Glutamatergic neuron (in vitro differentiated cells): Measurements from ENCODE around the gene TAC3. TPM values are rescaled to one million over a fixed set of nuclear protein-coding genes. Genes with fewer than 3 reads are reported as not detected.

ENCODE experiments used
- DNase-seq: peaks from one replicate; pipeline ENCODE4 v3.0.0; 2022
- H3K27ac Mint-ChIP-seq: one replicate; pipeline ENCODE4 v1.8.0; 2020; ENCODE audit warnings: mild to moderate bottlenecking, mixed read lengths, inconsistent platforms; ENCODE audit not compliant: unreplicated experiment
- H3K27me3 Mint-ChIP-seq: one replicate; pipeline ENCODE4 v1.8.0; 2020; ENCODE audit warnings: mild to moderate bottlenecking, moderate library complexity, mixed read lengths, inconsistent platforms; ENCODE audit not compliant: unreplicated experiment
- H3K36me3 Mint-ChIP-seq: one replicate; pipeline ENCODE4 v1.8.0; 2020; ENCODE audit warnings: mild to moderate bottlenecking, mixed read lengths, inconsistent platforms; ENCODE audit not compliant: unreplicated experiment
- H3K4me1 Mint-ChIP-seq: one replicate; pipeline ENCODE4 v1.8.0; 2020; ENCODE audit warnings: mild to moderate bottlenecking, low read depth, mixed read lengths, inconsistent platforms; ENCODE audit not compliant: unreplicated experiment
- H3K4me3 Mint-ChIP-seq: one replicate; pipeline ENCODE4 v1.8.0; 2020; ENCODE audit warnings: mild to moderate bottlenecking, mixed read lengths, inconsistent platforms; ENCODE audit not compliant: unreplicated experiment
- H3K9me3 Mint-ChIP-seq: one replicate; pipeline ENCODE4 v1.8.0; 2020; ENCODE audit warnings: mild to moderate bottlenecking, moderate library complexity, mixed read lengths, inconsistent platforms; ENCODE audit not compliant: unreplicated experiment
- total RNA-seq: library from RNA; stranded (reverse); fragmentation: NEBNext Ultra II Directional; extraction: Animal tissue kit (Norgen Biotek cat#: 25700); gene quantifications from one replicate; pipeline ENCODE4 v1.2.1, GENCODE V29; 2021; ENCODE audit not compliant: unreplicated experiment
- TF ChIP-seq, protein P1 (sequence below): fragments of 200-600 bp; sonication (generic); IDR thresholded peaks from one replicate; pipeline ENCODE4 v1.5.0; 2021; ENCODE audit not compliant: partially characterized antibody, unreplicated experiment

TAC3 gene
- total RNA-seq, 1 donor from 2014 or later = 0.74 TPM

DNA sequence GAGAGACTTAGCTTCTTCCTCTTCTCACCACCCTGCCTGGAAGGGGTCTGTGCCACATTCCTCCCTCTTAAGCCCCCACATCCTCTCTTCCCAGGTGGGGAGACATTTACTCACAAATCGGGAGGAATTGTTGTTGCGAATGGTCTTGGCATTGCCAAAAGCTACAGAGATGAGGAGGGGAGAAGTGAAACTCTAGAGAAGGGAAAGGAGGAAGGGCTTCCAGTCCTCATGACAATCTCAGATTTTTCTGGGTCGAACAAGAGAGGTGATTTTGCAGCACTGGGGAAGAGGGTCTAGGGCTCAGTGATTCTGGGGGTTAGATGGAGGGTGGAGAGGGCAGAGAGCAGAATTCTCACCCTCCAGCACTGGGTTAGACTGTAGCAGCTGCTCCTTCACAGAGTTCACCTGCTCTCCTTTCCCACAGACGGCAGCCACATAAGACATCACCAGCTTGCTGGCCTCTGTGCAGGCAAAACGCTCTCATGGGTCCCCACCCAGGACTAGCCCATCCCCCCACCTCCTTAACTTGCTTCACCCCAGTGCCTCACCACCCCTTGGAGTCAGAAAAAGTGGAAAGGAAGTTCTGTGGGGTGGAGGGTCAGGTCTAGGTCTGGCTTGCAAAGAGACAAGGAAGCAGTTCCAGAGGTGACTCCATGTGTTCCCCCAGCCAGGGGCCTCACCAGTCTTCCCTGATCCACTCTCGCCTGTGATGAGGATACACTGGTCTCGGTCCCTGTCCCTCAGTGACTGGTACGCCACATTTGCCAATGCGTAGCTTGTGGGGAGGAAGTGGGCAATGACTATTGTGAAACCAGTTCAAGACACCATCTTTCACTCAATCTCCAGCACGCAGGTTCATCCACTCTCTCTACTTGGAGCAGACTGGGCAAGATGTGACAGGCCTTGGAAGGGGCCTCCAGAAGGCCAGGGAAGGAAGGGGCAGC, 30.9 kb upstream of the TAC3 start:
- DNase-seq = no peak
- Mint-ChIP-seq H3K4me1 (no peaks in the 10 kb centered on the region), H3K4me3 (no peak overlapping the region), H3K27ac (no peak overlapping the region), H3K36me3 (no peaks in the 10 kb centered on the region), H3K27me3 (no peaks in the 10 kb centered on the region), H3K9me3 (no peaks in the 10 kb centered on the region)
- TF ChIP-seq, protein P1, sequence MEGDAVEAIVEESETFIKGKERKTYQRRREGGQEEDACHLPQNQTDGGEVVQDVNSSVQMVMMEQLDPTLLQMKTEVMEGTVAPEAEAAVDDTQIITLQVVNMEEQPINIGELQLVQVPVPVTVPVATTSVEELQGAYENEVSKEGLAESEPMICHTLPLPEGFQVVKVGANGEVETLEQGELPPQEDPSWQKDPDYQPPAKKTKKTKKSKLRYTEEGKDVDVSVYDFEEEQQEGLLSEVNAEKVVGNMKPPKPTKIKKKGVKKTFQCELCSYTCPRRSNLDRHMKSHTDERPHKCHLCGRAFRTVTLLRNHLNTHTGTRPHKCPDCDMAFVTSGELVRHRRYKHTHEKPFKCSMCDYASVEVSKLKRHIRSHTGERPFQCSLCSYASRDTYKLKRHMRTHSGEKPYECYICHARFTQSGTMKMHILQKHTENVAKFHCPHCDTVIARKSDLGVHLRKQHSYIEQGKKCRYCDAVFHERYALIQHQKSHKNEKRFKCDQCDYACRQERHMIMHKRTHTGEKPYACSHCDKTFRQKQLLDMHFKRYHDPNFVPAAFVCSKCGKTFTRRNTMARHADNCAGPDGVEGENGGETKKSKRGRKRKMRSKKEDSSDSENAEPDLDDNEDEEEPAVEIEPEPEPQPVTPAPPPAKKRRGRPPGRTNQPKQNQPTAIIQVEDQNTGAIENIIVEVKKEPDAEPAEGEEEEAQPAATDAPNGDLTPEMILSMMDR = no peak

DNA sequence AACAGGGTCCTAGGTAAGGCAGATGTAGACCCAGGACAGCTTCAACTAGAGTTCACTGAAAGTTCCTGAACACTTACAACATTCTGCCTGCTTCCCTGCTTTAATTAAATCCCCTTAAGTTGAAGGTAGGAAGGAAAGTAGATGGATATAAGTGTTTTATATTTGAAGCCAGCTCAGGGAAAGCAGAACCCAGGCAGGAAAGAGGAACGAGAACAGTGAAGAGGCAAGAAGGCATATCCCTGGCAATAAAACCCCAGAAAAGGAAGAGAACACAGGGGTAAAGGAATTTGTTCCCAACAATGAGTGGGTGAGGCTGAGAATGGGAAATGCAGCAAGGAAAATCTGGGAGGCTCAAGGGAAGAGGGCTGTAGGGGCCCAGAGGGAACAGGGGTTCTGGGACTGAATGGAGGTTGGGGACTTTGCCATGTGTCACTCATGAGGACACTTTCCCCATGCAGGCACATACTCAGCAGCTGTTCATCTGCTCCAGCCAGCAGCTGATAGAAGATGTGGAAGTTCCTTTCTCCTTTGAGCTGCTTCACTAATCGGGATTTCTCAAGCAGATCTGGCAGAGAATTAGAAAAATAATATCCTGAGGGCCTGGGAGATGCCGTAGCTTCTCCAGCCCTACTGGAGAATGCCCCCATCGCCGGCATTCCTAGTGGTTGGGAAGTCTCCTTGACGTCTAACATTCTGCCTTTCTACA, 29.9 kb upstream of the TAC3 start:
- Mint-ChIP-seq H3K9me3 (no peaks in the 10 kb centered on the region), H3K36me3 (no peaks in the 10 kb centered on the region), H3K4me3 (no peak overlapping the region), H3K4me1 (no peaks in the 10 kb centered on the region), H3K27me3 (no peaks in the 10 kb centered on the region), H3K27ac (no peak overlapping the region)
- no peak for DNase-seq
- TF ChIP-seq, protein P1 = no peak

DNA sequence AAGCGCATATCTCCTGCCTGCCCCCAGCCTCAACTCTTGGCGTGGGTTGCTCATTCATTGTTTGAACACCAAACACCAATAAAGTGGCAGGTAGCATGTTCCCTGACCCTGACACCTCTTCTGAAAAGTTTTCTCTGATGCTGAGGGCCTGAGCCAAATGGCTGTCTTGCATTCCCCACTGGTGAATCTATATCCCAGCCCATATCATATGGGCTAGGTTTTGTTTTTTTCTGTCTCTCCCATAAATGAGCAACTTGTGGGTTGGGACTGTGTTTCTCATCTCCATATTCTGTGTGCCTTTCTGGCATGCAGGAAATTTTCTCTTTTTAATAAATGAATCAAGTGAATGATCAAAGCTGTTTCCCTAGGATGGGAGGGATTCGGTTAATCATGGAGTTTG, 28.6 kb upstream of the TAC3 start:
- no peaks in the 10 kb centered on the region for H3K36me3 Mint-ChIP-seq
- no peak for DNase-seq
- no peak overlapping the region for H3K4me3 Mint-ChIP-seq
- H3K27me3 Mint-ChIP-seq = no peaks in the 10 kb centered on the region
- TF ChIP-seq, protein P1 = no peak
- H3K4me1 Mint-ChIP-seq = no peaks in the 10 kb centered on the region
- no peaks in the 10 kb centered on the region for H3K9me3 Mint-ChIP-seq
- H3K27ac Mint-ChIP-seq = no peak overlapping the region

DNA sequence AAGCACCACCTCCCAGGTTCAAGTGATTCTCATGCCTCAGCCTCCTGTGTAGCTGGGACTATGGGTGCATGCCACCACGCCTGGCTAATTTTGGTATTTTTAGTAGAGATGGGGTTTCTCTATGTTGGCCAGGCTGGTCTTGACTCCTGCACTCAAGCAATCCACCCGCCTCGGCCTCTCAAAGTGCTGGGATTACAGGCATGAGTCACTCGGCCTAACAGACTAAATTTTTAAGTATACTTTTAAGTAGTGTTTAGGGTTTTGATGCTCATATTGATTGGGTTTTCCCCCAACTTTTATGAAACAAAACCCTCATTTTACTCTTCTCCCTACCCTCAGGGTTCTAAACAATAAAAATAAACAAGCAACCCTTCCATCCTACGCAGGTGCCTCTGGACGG, 28.1 kb upstream of the TAC3 start:
- Mint-ChIP-seq H3K27me3 (no peaks in the 10 kb centered on the region), H3K4me3 (no peak overlapping the region), H3K4me1 (no peaks in the 10 kb centered on the region), H3K27ac (no peak overlapping the region), H3K9me3 (no peaks in the 10 kb centered on the region), H3K36me3 (no peaks in the 10 kb centered on the region)
- TF ChIP-seq, protein P1 = no peak
- DNase-seq = no peak

DNA sequence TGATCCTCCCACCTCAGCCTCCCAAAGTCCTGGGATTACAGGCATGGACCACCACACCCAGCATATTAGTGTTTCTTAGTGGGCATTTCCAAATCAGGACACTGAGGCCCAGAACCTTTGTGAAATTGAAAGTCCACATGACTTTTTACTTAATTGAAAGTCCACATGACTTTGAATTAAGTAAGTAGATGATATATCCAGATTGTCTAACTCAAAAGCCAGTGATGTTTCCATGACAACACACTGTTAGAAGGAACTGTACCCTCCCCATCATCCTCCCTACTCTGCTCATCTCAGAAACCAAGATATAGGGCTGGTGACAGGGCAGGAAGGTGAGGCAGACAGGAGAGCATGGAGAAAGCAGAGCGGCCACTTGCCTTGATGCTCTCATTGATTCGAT, 26.4 kb upstream of the TAC3 start:
- TF ChIP-seq, protein P1 = no peak
- no peak for DNase-seq
- no peaks in the 10 kb centered on the region for H3K36me3 Mint-ChIP-seq
- no peaks in the 10 kb centered on the region for H3K4me1 Mint-ChIP-seq
- H3K27ac Mint-ChIP-seq = no peak overlapping the region
- H3K4me3 Mint-ChIP-seq = no peak overlapping the region
- H3K27me3 Mint-ChIP-seq = no peaks in the 10 kb centered on the region
- no peaks in the 10 kb centered on the region for H3K9me3 Mint-ChIP-seq
